Peyer's patch (tissue), 4 donors: ENCODE results near the gene BBS9.

Experiments
- CTCF ChIP-seq, 6 experiments: fragments of 450-650 bp in 4 of 6; fragments of 200-600 bp in 2 of 6; sonication (generic) in 1 of 6; IDR thresholded peaks; one replicate each; pipeline ENCODE4 v1.5.1; 2017 to 2019; ENCODE audit warnings: antibody characterized with exemption in 6 of 6, mild to moderate bottlenecking in 3 of 6, moderate library complexity in 1 of 6
- POLR2A ChIP-seq, 2 donors: fragments of 450-650 bp; IDR thresholded peaks; one replicate each; pipeline ENCODE4 v1.5.1; 2017; ENCODE audit warnings: antibody characterized with exemption in 2 of 2, mild to moderate bottlenecking in 2 of 2, moderate library complexity in 2 of 2

DNA sequence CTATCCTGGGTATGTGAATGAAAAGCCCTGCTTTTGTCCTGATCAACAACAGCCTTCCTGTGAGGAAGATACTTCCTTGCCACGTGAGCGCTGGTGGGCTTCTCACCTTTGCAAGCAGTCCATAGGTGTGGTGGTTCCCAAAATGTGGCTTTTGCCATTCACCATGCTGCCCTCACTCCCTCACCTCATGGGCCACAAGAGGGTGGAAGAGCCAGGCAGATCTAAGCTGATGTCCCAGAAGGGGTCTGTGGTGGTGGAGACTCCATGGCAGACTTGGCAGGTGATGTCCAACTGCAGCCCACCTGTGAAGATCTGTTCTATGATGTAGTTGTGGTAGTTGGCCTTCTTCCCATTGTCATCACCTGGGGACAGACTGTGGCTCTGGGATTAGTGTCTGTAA, 147.4 kb downstream of the BBS9 start:
- no peak for TF ChIP-seq CTCF (IDR thresholded peaks at IDR 0.05)
- no peak for TF ChIP-seq POLR2A (IDR thresholded peaks at IDR 0.05)
